HG03060 (cell line): ENCODE measurements around the gene GPX7.
"Not testable (repeated sequence)": the region's sequence is repeated elsewhere in the genome, so short reads cannot be mapped to it uniquely, and the experiment has no call there.

ENCODE experiments used
- ATAC-seq: cut with Tn5 transposase; IDR thresholded peaks from one replicate; pipeline ENCODE4 v1.9.1; 2021; ENCODE audit warnings: low read depth, moderate number of reproducible peaks; ENCODE audit not compliant: unreplicated experiment

GPX7 gene

DNA sequence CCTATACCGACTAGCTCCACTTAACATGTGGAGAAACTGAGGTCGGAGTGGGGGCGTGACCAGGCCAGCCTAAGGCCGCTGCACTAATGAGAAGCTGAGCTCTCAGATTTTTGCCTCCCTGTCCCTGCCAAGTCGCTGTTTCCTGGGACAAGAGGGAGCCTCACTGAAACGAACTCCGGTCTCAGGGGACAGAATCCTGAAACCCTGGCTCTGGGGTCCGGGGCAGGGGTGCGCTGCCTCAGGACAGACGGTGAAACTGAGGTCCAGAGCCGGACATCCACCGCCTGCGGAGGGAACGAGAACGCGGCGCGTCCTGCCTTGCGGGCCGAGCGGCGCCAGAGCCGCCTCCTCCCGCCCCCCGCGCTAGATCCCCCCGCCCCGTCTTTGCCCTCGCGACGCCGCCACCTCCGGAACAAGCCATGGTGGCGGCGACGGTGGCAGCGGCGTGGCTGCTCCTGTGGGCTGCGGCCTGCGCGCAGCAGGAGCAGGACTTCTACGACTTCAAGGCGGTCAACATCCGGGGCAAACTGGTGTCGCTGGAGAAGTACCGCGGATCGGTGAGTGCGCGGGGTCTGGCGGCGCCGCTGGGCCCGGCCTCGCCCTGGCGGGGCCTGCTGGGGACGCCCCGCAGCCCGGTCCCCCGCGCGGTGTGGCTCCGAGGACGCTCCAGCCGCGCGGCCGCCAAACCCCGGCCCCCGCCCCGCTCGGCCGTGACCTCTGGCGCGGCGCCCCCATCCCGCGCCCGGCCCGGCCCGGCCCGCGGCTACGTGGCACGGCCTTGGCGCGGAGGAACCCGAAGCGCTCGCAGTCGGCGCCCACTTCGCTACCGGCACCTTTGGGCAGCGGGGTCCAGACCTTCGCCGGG lies at the start of gene GPX7:
Gene GPX7, plus strand, starts transcription at position 381 of the 865 bp plus-strand sequence. Its CDS starts 39 bp downstream, at position 420.
- no peak for ATAC-seq

DNA sequence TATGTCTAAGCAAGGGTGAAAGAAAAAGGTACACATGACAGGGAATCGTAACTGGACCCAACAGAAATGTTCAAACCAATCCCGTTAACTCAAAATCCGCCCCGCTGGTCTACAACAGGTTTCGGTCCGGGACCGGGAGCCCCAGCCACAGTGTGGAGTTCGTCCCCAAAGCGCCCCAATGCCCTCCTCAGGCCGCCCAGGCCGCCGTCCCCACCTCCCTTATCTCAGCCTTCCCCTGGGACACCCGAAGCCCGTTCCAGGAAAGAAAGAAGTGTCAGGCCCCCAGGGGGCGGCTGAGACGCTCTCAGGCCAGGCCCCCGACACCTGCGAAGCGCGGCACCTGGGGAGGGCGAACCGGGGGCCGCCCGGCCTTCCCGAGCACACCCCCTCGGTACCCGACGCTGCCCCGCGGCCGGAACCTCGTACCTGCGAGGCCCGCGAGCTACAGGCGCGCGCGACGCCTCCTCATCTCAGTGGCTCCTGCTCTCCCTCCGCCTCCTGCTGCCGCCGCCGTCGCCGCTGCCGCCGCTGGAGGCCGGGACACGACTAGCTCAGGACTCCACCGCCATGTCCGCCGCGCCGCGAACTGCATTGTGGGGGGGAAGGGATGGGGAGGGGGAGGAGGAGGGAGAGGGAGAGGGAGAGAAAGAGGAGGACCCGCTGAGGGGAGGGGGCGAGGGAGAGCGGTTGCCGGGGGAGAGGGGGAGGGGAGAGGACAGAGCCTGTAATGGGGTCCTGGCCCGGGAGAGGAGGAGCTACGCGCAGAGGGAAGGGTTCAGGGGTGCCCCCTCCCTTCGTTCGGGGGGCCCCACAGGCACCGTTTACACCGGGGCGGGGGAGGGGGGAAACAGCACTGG lies 49.4 kb upstream of the GPX7 start, which contains the start of gene TUT4:
Gene TUT4, minus strand, starts transcription at position 588 of the 857 bp plus-strand sequence. CDS start 26,812 bp downstream, outside the sequence.
- no peak for ATAC-seq

DNA sequence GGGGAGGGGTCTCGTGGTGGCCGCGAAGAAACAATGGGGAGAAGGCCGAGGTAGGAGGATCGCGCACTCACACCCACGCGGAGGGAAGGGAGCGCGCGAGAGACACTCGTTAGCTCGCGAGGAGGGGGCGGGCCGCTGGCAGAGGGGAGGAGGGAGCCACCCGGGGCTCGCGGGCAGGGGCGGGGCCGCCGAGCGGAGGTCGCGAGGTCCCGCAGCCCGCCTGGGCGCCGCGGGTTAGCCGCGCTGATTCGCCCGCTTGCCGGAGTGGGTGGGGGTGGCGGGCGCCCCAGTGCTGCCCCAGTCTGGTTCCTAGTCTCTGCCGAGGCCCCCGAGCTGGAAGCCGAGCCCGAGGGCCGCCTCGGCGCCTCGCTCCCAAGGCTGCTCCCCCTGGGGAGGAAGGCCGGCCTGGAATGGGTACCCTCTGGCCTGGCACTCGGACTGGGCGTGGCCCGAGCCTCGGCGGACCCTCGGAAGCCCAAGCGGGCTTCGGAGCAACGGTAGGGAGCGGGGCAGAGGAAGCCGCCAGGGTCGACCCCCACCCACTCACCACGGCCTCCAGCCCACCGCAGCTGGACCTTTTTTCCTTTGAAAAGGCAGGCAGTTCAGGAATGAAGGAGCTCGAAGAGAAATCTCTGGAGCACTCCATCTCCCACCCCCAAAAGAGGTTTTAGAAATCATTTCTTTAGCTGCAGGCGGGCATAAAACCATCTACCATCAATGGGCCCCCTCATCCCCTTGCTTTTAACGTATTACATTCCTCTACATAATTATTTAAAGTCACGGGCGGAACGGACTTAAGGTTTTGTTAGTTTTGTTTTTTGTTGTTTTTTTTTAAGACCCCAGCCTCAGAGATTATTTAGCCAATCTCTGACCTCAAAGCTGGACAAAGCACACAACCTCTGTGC lies 48.6 kb upstream of the GPX7 start:
- no peak for ATAC-seq

DNA sequence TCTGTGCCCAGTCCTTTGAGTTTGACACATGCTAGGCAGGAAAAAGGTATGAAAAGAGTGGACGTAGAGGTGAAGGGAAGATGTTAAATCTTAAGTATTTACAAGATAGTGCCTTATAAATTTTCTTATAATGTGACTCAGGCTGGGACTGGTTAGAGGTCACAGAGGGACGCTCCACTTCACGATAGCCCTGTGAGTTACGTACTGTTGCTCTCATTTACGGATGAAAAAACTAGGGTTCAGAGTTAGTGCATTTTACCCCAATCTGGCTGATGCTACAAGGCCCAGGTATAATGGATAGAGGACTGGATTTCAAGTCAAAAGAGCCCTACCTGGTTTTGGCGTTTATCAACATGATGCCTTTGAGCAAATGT lies 47.9 kb upstream of the GPX7 start:
- no peak for ATAC-seq

DNA sequence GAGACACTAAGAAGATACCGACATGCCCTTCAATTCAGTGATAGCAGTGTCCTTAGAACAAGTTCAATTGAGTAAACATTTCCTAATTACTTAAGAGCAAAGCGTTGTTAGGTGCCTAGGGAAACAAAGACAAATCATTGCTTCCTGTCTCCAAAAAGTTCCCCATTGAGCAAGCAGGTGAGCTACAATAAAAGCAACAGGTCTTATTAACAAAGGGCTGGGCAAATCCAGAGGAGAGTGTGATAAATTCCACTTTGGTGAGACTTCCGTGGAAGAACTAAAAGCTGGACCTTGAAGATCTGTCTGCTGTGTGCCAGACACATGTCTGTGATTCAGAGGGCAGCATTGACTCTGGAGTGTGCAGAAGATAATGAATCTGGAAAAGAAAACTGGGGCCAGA lies 47.4 kb upstream of the GPX7 start:
- ATAC-seq, result no peak

DNA sequence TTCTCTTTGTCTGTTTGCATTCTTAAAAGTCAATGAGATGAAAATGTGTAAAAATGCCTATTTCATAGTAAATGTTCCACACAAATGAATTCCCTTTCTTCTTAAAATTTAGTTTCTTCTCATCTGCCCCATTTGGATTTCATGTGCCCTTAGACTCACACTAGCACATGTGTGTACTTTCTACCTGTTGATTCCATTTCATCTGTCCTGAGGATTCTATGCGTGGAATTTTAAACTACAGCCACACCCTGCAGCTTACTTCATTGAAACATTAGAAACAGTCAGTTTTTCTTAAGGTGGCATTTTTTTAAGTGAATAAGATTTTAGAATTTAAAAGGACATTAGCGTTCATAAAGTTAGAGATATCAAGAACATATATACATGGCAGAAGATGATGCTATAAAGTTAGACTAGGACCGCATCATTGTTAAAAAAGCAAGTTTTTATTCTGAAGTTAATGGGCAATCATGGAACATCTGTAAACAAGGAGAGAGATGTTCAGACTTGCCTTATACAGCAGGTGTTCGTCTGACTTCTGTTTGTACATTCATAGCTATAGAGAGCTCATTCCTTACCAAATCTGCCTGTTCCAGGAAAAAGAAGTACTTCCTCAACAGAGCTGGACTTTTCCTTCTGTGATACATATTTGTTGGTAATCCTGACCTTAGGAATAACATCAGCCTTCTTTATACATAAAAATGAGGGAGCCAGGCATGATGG lies 45.4 kb upstream of the GPX7 start:
- ATAC-seq, result no peak

DNA sequence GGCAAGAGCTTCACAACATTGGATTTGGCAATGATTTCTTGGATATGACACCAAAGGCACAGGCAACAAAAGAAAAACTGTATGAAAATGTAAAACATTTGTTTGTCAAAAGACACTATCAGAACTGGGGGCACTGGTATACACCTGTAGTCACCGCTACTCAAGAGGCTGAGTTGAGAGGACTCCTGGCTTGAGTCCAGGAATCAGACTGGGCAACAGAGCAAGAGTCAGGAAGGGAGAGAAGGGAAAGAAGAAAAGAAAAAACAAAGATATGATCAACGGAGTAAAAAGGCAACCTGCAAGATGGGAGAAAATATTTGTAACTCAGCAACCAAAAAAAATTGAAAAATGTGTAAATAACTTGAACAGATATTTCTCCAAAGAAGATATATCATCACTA lies 43.2 kb upstream of the GPX7 start:
- no peak for ATAC-seq

DNA sequence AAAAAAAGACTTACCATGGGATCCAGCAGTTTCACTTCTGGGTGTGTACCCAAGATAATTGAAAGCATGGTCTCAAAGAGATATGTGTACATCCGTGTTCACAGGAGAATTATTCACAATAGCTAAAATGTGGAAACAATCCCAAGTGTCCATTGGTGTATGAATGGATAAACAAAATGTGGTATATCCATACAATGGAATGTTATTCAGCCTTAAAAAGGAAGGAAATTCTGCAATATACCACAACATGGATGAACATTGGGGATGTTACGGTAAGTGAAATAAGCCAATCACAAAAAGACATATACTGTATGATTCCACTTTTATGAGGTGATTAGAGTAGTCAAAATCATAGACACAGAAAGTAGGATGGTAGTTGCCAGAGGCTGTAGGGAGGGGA lies 42.3 kb upstream of the GPX7 start:
- no peak for ATAC-seq

DNA sequence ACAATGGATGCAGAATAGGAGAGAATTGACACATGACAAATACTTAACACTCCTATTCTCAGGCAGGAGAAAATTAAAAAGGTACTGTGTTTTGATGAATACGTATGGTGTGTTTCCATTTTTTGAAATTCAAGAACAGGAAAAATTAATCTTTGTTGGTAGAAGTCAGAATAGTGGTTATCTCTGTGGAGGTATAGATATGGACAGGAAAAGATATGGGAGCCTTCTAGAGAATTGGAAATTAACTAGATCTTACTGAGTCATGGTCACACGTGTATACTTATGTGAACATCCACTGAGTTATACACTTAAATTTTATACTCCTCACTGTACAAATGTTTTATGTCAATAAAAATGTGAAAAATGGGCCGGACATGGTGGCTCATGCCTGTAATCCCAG lies 39.4 kb upstream of the GPX7 start:
- ATAC-seq, result no peak

DNA sequence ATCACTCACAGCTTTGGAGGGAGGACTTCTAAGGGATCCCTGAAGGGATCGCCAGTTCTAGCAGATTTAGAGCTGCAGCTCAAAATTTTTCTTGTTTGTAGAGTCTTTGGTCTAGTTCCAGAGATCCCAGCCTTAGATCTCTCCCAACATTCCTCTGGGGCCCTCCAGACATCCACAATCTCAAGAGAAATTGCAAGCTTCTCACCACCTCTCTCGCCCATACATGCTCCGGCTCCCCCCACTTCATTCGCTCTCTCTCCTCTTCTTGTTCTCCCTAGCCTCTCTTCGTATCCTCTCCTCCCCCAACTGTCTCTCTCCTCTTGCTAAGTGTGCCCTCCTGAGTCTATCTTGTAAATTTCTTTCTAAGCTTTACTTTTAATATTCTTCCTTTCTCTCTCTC lies 34.2 kb upstream of the GPX7 start:
- no peak for ATAC-seq

DNA sequence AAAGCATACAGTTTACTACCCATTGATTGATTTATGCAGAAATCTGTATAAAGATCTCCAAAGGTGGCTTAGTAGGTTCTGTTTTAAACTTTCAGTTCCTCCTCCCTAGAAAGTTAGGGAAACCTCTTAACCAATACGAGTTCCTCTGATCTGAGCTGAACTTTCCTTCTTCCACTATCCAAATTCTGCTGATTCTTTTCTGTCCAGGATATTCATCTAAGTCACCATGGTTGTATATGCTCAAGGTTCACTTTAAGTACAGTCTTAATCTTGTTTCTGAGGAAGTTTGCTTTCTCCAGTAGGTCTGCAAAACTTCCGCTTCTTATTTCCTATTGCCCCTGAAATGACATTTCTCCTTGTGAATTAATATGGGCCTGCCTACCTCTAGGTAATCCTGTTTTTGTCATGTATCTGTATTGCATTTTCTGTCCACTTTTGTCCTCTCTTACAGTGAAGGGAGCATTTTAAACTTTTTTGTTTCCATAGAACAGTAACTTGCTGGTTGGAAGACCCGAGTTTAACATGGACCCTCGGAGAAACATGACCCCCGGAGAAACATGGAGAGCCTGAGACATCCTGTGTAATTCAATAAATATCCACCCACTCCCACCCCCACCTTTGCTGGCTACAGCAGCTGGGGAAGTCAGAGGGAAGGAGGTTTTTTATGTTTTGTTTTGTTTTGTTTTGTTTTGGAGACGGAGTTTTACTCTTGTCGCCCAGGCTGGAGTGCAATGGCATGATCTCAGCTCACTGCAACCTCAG lies 32.5 kb upstream of the GPX7 start:
- no peak for ATAC-seq

DNA sequence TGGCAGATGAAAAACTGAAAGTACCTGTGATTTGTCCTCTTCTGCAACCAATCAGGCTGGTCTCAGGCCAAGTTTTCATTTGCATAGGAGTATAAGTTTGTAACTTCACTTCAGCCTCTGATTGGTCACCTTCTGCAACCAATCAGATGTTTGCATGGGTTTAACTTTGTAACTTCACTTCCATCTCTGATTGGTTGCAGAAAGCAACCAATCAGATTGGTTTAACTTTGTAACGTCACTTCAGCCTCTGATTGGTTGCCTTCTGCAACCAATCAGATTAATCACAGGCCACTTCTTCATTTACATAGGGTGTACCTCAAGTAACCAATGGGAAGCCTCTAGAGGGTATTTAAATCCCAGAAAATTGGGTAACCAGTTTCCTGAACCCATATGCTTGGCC lies 30.4 kb upstream of the GPX7 start:
- ATAC-seq, result no peak

DNA sequence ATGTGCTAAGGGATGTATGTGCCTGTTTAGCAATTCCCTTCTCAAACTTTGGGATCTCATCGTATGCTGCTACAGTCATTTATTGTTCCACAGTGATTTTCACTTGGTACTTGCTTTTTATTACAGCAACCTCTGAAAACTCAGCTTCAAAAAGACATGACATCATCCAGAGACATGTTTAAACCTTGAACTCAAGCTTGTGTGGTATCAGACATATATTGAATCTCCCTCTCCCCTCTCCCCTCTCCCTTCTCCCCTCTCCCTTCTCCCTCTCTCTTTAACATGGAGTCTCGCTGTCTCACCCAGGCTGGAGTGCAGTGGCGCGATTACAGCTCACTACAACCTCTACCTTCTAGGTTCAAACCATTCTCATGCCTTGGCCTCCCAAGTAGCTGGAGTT lies 29.8 kb upstream of the GPX7 start:
- no peak for ATAC-seq

DNA sequence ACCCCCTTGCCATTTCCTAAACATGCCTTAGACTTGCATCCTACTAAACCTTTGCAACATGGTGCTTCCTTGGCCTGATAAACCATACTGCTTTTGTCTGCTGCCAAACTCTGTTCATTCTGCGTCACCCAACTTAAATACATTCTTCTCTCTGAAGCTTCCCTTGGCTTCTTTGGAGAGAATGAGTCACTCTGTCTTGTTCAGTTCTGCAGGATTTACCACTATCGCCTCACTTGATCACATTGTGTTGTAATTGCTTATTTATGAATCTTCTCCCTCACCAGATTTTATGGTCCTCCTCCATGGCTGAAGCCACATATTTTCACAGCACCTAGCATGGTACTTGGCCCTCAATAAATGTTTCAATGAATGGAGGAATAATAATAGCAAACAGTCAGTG lies 27.6 kb upstream of the GPX7 start:
- ATAC-seq, result no peak

DNA sequence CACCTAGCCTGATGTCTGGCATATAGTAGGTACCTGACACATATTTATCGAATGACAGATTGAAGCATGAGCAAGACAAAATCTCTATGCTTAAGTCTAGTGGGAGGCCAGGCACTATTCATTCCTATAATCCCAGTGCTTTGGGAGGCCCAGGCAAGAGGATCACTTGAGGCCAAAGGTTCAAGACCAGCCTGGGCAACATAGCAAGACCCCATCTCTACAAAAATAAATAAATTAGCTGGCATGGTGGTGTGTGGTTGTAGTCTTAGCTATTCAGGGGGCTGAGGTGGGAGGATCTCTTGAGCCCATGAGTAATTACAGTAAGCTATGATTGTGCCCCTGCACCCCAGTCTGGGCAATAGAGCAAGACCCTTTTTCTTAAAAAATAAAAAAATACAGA lies 26.1 kb upstream of the GPX7 start:
- no peak for ATAC-seq

DNA sequence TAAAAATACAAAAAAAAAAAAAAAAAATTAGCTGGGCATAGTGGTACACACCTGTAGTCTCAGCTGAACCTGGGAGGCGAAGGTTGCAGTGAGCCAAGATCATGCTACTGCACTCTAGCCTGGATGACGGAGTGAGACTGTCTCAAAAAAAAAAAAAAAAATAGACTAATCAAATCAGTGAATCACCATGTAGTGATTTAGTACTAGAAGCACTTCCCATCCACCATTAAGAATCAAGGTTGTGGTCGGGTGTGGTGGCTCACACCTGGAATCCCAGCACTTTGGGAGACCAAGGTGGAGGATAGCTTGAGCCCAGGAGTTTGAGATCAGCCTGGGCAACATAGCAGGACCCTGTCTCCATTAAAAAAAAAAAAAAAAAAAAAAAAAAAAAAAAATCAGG lies 24.1 kb upstream of the GPX7 start:
- not testable (repeated sequence) for ATAC-seq

DNA sequence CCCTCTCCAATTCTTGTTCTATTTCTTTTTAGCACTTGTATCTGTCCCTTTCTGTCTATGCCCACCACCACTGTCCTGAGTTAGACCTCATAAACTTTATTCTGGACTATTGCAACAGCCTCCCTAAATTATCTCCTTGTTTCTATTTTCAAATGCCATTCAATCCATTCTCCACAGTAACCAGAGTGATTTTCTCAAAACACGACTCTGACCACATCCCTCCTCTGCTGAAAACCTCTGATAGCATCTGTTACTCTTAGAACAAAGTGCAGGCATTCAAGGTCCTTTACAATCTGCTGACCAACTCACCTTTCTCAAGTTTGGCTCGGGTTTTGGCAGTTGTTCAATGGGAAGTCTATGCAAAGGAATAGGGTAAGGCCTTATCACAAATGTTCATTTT lies 22.8 kb upstream of the GPX7 start:
- ATAC-seq, result no peak

DNA sequence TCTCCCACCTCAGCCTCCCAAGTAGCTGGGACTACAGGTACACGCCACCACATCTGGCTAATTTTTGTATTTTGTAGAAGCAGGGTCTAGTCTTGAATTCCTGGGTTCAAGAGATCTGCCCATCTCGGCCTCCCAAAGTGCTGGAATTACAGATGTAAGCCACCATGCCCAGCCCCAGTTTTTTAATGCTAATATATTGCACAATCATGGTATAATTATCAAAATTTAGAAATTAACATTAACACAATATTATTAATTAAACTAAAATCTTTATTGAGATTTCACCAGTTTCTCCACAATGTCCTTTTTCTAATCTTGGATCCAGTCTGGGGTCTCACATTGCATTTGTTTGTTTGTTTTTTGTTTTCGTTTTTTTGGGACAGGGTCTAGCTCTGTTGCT lies 21.9 kb upstream of the GPX7 start:
- ATAC-seq, result no peak

DNA sequence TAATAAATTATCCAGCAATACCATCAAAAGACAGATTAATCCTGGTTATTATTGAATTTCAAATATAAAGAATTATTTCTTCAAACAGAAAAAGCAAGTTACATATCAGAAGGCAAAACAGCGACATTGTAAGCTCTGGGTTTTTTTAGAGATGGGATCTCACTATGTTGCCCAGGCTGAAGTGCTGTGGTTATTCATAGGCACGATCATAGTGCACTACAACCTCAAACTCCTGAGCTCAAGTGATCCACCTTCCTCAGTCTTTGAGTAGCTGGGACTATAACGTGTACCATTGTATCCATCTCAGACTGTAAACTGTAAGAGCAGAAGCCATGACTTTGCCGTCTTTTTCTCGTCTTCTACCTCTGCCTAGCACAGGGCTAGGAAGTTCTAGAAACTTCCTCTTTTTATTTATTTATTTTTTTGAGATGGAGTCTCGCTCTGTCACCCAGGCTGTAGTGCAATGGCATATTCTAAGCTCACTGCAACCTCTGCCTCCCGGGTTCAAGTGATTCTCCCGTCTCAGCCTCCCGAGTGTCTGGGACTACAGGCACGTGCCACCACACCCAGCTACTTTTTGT lies 20.0 kb upstream of the GPX7 start:
- ATAC-seq, result no peak
